CD14-positive monocyte (primary cell): ENCODE results near the gene LCLAT1. TPM values are rescaled to one million over a fixed set of nuclear protein-coding genes. Genes with fewer than 3 reads are reported as not detected.

Source experiments
- DNase-seq, 3 donors: peaks; one replicate each; pipeline ENCODE4 v3.0.0-alpha.2; 2011 to 2022
- H2AFZ ChIP-seq: 2 replicates; pipeline ENCODE4 v1.6.0; 2012; ENCODE audit warnings: mild to moderate bottlenecking, low read depth, low read length, inconsistent platforms; ENCODE audit not compliant: insufficient read depth, poor library complexity, severe bottlenecking
- H3K27ac ChIP-seq, 2 donors: 1 replicate in 1 of 2; 2 replicates in 1 of 2; pipeline ENCODE4 v1.5.1; 2012 to 2013; ENCODE audit warnings: low read length in 2 of 2, control low read depth in 1 of 2, inconsistent platforms in 1 of 2, low read depth in 1 of 2, mild to moderate bottlenecking in 1 of 2
- H3K27me3 ChIP-seq, 2 donors: one replicate each; pipeline versions ENCODE4 v1.6.0 to v1.6.1; 2011 to 2013; ENCODE audit warnings: low read length in 2 of 2; ENCODE audit not compliant: control insufficient read depth in 2 of 2, insufficient read depth in 2 of 2
- H3K36me3 ChIP-seq, 2 donors: replicated peaks in 1 of 2; 1 replicate in 1 of 2; 2 replicates in 1 of 2; pipeline versions ENCODE4 v1.5.1 to v1.6.1; 2012 to 2013; ENCODE audit warnings: low read length in 2 of 2, control low read depth in 1 of 2, inconsistent platforms in 1 of 2, mild to moderate bottlenecking in 1 of 2; ENCODE audit not compliant: insufficient read depth in 2 of 2, control insufficient read depth in 1 of 2
- H3K4me1 ChIP-seq, 2 donors: 1 replicate in 1 of 2; 2 replicates in 1 of 2; pipeline versions ENCODE4 v1.5.1 to v1.6.1; 2012 to 2013; ENCODE audit warnings: low read length in 2 of 2, control low read depth in 1 of 2, inconsistent platforms in 1 of 2, mild to moderate bottlenecking in 1 of 2, moderate library complexity in 1 of 2; ENCODE audit not compliant: insufficient read depth in 2 of 2, control insufficient read depth in 1 of 2
- H3K4me2 ChIP-seq: replicated peaks from 2 replicates; pipeline ENCODE3; 2012; ENCODE audit warnings: low read length, moderate library complexity, mild to moderate bottlenecking; ENCODE audit not compliant: poor library complexity, severe bottlenecking; ENCODE audit errors: extremely low read depth
- H3K4me3 ChIP-seq, 3 experiments: fragments of 200-600 bp in 1 of 3; sonication (generic) in 1 of 3; replicated peaks in 1 of 3; 1 replicate in 2 of 3; 2 replicates in 1 of 3; pipeline ENCODE4 v1.5.1; 2011 to 2013; ENCODE audit warnings: low read length in 3 of 3, mild to moderate bottlenecking in 3 of 3, control low read depth in 2 of 3, low read depth in 2 of 3, inconsistent platforms in 1 of 3, moderate library complexity in 1 of 3
- H3K79me2 ChIP-seq: 2 replicates; pipeline ENCODE4 v1.6.0; 2012; ENCODE audit warnings: mild to moderate bottlenecking, control low read depth, inconsistent platforms, low read length, moderate library complexity; ENCODE audit not compliant: insufficient read depth
- H3K9ac ChIP-seq: 2 replicates; pipeline ENCODE4 v1.6.0; 2017; ENCODE audit warnings: low read length, mild to moderate bottlenecking; ENCODE audit not compliant: insufficient read depth, poor library complexity, severe bottlenecking
- H3K9me3 ChIP-seq, 2 donors: replicated peaks in 1 of 2; 1 replicate in 1 of 2; 2 replicates in 1 of 2; pipeline versions ENCODE4 v1.5.1 to v1.6.1; 2012 to 2013; ENCODE audit warnings: low read length in 2 of 2, control low read depth in 1 of 2; ENCODE audit not compliant: control insufficient read depth in 1 of 2, insufficient read depth in 1 of 2
- H4K20me1 ChIP-seq: 2 replicates; pipeline ENCODE4 v1.6.0; 2012; ENCODE audit warnings: mild to moderate bottlenecking, low read length, control low read depth, moderate library complexity; ENCODE audit not compliant: insufficient read depth
- H3K27ac Mint-ChIP-seq, 7 donors: one replicate each; pipeline ENCODE4 v1.8.0; 2020; ENCODE audit warnings: mild to moderate bottlenecking in 7 of 7, mixed read lengths in 7 of 7, moderate library complexity in 6 of 7, inconsistent platforms in 2 of 7
- H3K27me3 Mint-ChIP-seq, 3 donors: one replicate each; pipeline ENCODE4 v1.8.0; 2021 to 2022; ENCODE audit warnings: low read depth in 3 of 3, mild to moderate bottlenecking in 3 of 3, mixed read lengths in 3 of 3, moderate library complexity in 3 of 3, inconsistent platforms in 1 of 3
- H3K36me3 Mint-ChIP-seq, 2 donors: one replicate each; pipeline ENCODE4 v1.8.0; 2020; ENCODE audit warnings: mixed read lengths in 2 of 2, inconsistent platforms in 1 of 2, mild to moderate bottlenecking in 1 of 2
- H3K4me1 Mint-ChIP-seq: one replicate; pipeline ENCODE4 v1.8.0; 2020; ENCODE audit warnings: mild to moderate bottlenecking, mixed read lengths
- H3K4me3 Mint-ChIP-seq, 2 donors: one replicate each; pipeline ENCODE4 v1.8.0; 2020; ENCODE audit warnings: mild to moderate bottlenecking in 2 of 2, mixed read lengths in 2 of 2, moderate library complexity in 1 of 2
- H3K9me3 Mint-ChIP-seq, 7 donors: one replicate each; pipeline ENCODE4 v1.8.0; 2020 to 2022; ENCODE audit warnings: mixed read lengths in 7 of 7, mild to moderate bottlenecking in 6 of 7, moderate library complexity in 6 of 7, inconsistent platforms in 2 of 7
- WGBS: methylation state at CpG from one replicate; pipeline ENCODE4 v1.1.5; 2013; ENCODE audit warnings: missing lambda C conversion rate; ENCODE audit not compliant: insufficient coverage; 5-methylcytosine and 5-hydroxymethylcytosine counted together
- intact Hi-C, 2 donors: fragments of 100-400 bp; cut with micrococcal nuclease; formaldehyde crosslinking; loops; one replicate each; pipeline versions ENCODE4 v1.15.0 to v1.15.1; 2023
- polyA plus RNA-seq, 3 donors: library from polyadenylated mRNA; depleted of rRNA in 1 of 3; unstranded in 2 of 3; stranded (reverse) in 1 of 3; fragments of 300-500 nt in 2 of 3; fragments of >200 nt in 1 of 3; fragmentation: Illumina TruSeq in 2 of 3; gene quantifications; 1 replicate in 2 of 3; 2 replicates in 1 of 3; pipeline ENCODE4 v1.2.3, GENCODE V29; 2012 to 2021
- TF ChIP-seq, protein P1 (sequence below): fragments of 200-600 bp; IDR thresholded peaks from one replicate; pipeline ENCODE4 v1.8.0; 2022; ENCODE audit warnings: antibody characterized with exemption, mild to moderate bottlenecking

LCLAT1 gene
- polyA plus RNA-seq, 3 donors = 1.2 to 5.7 (median 1.3) TPM

GRCh38 chr2:30628341-30628740 lies 181.3 kb downstream of the LCLAT1 start:
- H3K4me2 ChIP-seq = no peak overlapping the region
- Mint-ChIP-seq H3K27ac (no peak overlapping the region), H3K4me1 (no peaks in the 10 kb centered on the region), H3K36me3 (peaks cover 0 to 2% of the 10 kb centered on the region in 2 donors), H3K27me3 (no peaks in the 10 kb centered on the region), H3K4me3 (no peak overlapping the region), H3K9me3 (peaks cover 0 to 2% (median 0%) of the 10 kb centered on the region in 7 donors)
- H3K4me1 ChIP-seq = no peaks in the 10 kb centered on the region
- intact Hi-C loops = no loop called here
- TF ChIP-seq, protein P1, sequence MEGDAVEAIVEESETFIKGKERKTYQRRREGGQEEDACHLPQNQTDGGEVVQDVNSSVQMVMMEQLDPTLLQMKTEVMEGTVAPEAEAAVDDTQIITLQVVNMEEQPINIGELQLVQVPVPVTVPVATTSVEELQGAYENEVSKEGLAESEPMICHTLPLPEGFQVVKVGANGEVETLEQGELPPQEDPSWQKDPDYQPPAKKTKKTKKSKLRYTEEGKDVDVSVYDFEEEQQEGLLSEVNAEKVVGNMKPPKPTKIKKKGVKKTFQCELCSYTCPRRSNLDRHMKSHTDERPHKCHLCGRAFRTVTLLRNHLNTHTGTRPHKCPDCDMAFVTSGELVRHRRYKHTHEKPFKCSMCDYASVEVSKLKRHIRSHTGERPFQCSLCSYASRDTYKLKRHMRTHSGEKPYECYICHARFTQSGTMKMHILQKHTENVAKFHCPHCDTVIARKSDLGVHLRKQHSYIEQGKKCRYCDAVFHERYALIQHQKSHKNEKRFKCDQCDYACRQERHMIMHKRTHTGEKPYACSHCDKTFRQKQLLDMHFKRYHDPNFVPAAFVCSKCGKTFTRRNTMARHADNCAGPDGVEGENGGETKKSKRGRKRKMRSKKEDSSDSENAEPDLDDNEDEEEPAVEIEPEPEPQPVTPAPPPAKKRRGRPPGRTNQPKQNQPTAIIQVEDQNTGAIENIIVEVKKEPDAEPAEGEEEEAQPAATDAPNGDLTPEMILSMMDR = no peak
- H3K9me3 ChIP-seq = no peaks in the 10 kb centered on the region
- 100% methylated on average over 1 of the region's 2 CpGs for WGBS
- H3K4me3 ChIP-seq = no peak overlapping the region
- no peaks in the 10 kb centered on the region for H3K27me3 ChIP-seq
- no peaks in the 10 kb centered on the region for H3K79me2 ChIP-seq
- no peaks in the 10 kb centered on the region for H4K20me1 ChIP-seq
- no peak for DNase-seq
- H2AFZ ChIP-seq = no peak overlapping the region
- no peak overlapping the region for H3K9ac ChIP-seq
- no peak overlapping the region for H3K27ac ChIP-seq
- no peaks in the 10 kb centered on the region for H3K36me3 ChIP-seq

DNA sequence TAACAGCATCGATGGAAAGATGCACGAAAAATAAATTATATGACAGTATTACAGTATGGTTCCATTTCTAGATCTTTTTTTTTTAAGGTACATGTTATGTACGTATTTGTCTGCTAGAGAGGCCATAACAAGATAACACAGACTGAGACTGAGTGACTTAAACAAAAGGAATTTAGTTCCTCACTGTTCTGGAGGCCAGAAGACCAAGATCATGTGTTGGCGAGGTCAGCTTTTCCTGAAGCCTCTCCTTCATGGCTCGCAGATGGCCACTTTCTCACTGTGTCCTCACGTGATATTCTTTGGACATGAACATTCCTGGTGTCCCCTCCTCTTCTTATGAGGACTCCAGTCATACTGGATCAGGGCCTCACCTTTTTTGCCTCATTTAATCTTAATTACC lies 182.8 kb downstream of the LCLAT1 start:
- no peaks in the 10 kb centered on the region for H4K20me1 ChIP-seq
- no peaks in the 10 kb centered on the region for H3K9me3 ChIP-seq
- H3K4me3 Mint-ChIP-seq = no peak overlapping the region
- no peaks in the 10 kb centered on the region for H3K27me3 Mint-ChIP-seq
- peaks cover 0 to 2% of the 10 kb centered on the region in 2 donors for H3K36me3 Mint-ChIP-seq
- no peak overlapping the region for H3K27ac Mint-ChIP-seq
- no peaks in the 10 kb centered on the region for H3K4me1 ChIP-seq
- no peak overlapping the region for H3K4me3 ChIP-seq
- 97% methylated on average over 3 of the region's 6 CpGs for whole genome bisulfite sequencing
- H3K36me3 ChIP-seq = no peaks in the 10 kb centered on the region
- H3K4me1 Mint-ChIP-seq = no peaks in the 10 kb centered on the region
- H2AFZ ChIP-seq = no peak overlapping the region
- no peaks in the 10 kb centered on the region for H3K9me3 Mint-ChIP-seq
- DNase-seq = no peak
- intact Hi-C loops = no loop called here
- H3K27me3 ChIP-seq = no peaks in the 10 kb centered on the region
- H3K9ac ChIP-seq = no peak overlapping the region
- TF ChIP-seq, protein P1 = no peak
- no peaks in the 10 kb centered on the region for H3K79me2 ChIP-seq
- no peak overlapping the region for H3K27ac ChIP-seq
- no peak overlapping the region for H3K4me2 ChIP-seq
